Epithelial cell of proximal tubule (primary cell): ENCODE data around the gene GEMIN7. TPM values are rescaled to one million over a fixed set of nuclear protein-coding genes. Genes with fewer than 3 reads are reported as not detected.

Experiments
- DNase-seq: peaks from one replicate; pipeline ENCODE4 v3.0.0-alpha.2; 2011; ENCODE audit warnings: low read depth
- H3K4me3 ChIP-seq: 2 replicates; pipeline ENCODE4 v1.5.1; 2011; ENCODE audit warnings: low read depth, mild to moderate bottlenecking, low read length
- CTCF ChIP-seq: conservative IDR thresholded peaks from 2 replicates; pipeline ENCODE4 v1.5.1; 2012; ENCODE audit warnings: low read depth, mild to moderate bottlenecking, low read length
- total RNA-seq: library from RNA; depleted of rRNA; stranded (reverse); fragments of >200 nt; gene quantifications from 2 replicates; pipeline ENCODE4 v1.2.3, GENCODE V29; 2015

The GEMIN7 gene
- total RNA-seq, 1 donor from 2014 or later, result 38.2 TPM

GRCh38 chr19:45076851-45077730 is 2.0 kb upstream of the GEMIN7 start:
- peak overlapping the region; percentile 53 for H3K4me3 ChIP-seq
- TF ChIP-seq CTCF, result no peak

GRCh38 chr19:45078390-45079062 is 534 bp upstream of the GEMIN7 start:
- no peak for DNase-seq
- peak overlapping the region; percentile 79 for H3K4me3 ChIP-seq
- no peak for TF ChIP-seq CTCF

More at GRCh38 chr19:45076851-45077730, 2.0 kb upstream of the GEMIN7 start:
- DNase-seq, result no peak

- TF ChIP-seq CTCF, result no peak
- no peak for DNase-seq
- H3K4me3 ChIP-seq, result peak overlapping the region; percentile 79
Measured at GRCh38 chr19:45079911-45080370, 881 bp downstream of the GEMIN7 start.

GRCh38 chr19:45082170-45082569 is 3.1 kb downstream of the GEMIN7 start:
- DNase-seq, result no peak
- no peak overlapping the region for H3K4me3 ChIP-seq
- TF ChIP-seq CTCF, result no peak

- H3K4me3 ChIP-seq, result no peak overlapping the region
- no peak for DNase-seq
- TF ChIP-seq CTCF, result no peak
Measured at GRCh38 chr19:45086480-45086879, 7.4 kb downstream of the GEMIN7 start.

GRCh38 chr19:45087531-45087930 is 8.5 kb downstream of the GEMIN7 start:
- DNase-seq, result no peak
- TF ChIP-seq CTCF, result no peak
- H3K4me3 ChIP-seq, result no peak overlapping the region
